Heart left ventricle (tissue), 13 donors: ENCODE measurements around the gene DOCK2.

Experiments
- POLR2A ChIP-seq, 2 donors: fragments of 450-650 bp; IDR thresholded peaks; one replicate each; pipeline ENCODE4 v1.6.1; 2017; ENCODE audit warnings: antibody characterized with exemption in 2 of 2, mild to moderate bottlenecking in 2 of 2, moderate library complexity in 2 of 2
- TF ChIP-seq, protein P1 (sequence below), 12 donors: fragments of 200-600 bp; sonication (generic) in 4 of 12; IDR thresholded peaks; one replicate each; pipeline versions ENCODE4 v1.5.0 to v1.8.0; 2018 to 2022; ENCODE audit warnings: antibody characterized with exemption in 12 of 12, mild to moderate bottlenecking in 5 of 12
- donor health status: ischemic (EF 13 %, LVEDD 7.1; RV severe dilation, severe dysfunction).
- donor health status: DM: no; HTN: yes; CAD: no.
- donor health status: DM: no; HTN: no; CAD: no.
- donor health status: ischemic (EF 25% LVEDD 6.9; RV normal size, moderate dysfunction).
- donor health status: ischemic (EF 25% LVEDD 5.7; RV mildly dilated, moderate dysfunction).
- donor health status: ischemic (EF 35%, LVEDD 5.7; RV mildly dilated, moderate dysfunction).
- donor health status: nonischemic (EF 11% LVEDD 7.7; RV severe dilation, severe dysfunction).
- donor health status: DM: yes; HTN: yes; CAD: no.
- donor health status: PGD.
- donor health status: ischemic (EF 29% LVEDD 5.4; RV normal size, mild dysfunction).
- donor health status: nonischemic (EF 23%, LVEDD 6.1; RV moderate dilation, normal function).

GRCh38 chr5:169960659-169961058, 323.6 kb downstream of the DOCK2 start:
- TF ChIP-seq POLR2A (IDR thresholded peaks at IDR 0.05), result no peak
- TF ChIP-seq, protein P1, sequence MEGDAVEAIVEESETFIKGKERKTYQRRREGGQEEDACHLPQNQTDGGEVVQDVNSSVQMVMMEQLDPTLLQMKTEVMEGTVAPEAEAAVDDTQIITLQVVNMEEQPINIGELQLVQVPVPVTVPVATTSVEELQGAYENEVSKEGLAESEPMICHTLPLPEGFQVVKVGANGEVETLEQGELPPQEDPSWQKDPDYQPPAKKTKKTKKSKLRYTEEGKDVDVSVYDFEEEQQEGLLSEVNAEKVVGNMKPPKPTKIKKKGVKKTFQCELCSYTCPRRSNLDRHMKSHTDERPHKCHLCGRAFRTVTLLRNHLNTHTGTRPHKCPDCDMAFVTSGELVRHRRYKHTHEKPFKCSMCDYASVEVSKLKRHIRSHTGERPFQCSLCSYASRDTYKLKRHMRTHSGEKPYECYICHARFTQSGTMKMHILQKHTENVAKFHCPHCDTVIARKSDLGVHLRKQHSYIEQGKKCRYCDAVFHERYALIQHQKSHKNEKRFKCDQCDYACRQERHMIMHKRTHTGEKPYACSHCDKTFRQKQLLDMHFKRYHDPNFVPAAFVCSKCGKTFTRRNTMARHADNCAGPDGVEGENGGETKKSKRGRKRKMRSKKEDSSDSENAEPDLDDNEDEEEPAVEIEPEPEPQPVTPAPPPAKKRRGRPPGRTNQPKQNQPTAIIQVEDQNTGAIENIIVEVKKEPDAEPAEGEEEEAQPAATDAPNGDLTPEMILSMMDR (IDR thresholded peaks at IDR 0.05), result no peak
